Karpas-422 (cell line): ENCODE results near the gene CD27. TPM values are rescaled to one million over a fixed set of nuclear protein-coding genes. Genes with fewer than 3 reads are reported as not detected.

Experiments
- DNase-seq: peaks from one replicate; pipeline ENCODE4 v3.0.0-alpha.2; 2015
- H2AFZ ChIP-seq: fragments of 200-600 bp; sonication (generic); 2 replicates; pipeline ENCODE4 v1.6.1; 2014; ENCODE audit warnings: antibody characterized with exemption, low read length, mixed read lengths
- H3K27ac ChIP-seq: fragments of 200-600 bp; sonication (generic); 2 replicates; pipeline ENCODE4 v1.5.1; 2014; ENCODE audit warnings: mild to moderate bottlenecking, low read length, moderate library complexity
- H3K27me3 ChIP-seq: fragments of 200-600 bp; sonication (generic); 2 replicates; pipeline ENCODE4 v1.6.1; 2014; ENCODE audit warnings: low read length, mixed read lengths
- H3K36me3 ChIP-seq: fragments of 200-600 bp; sonication (generic); 2 replicates; pipeline ENCODE4 v1.6.1; 2014; ENCODE audit warnings: low read length, mixed read lengths; ENCODE audit not compliant: insufficient read depth
- H3K4me1 ChIP-seq: fragments of 200-600 bp; sonication (generic); 2 replicates; pipeline ENCODE4 v1.6.1; 2014; ENCODE audit warnings: mild to moderate bottlenecking, low read length, mixed read lengths
- H3K4me2 ChIP-seq: fragments of 200-600 bp; sonication (generic); 2 replicates; pipeline ENCODE4 v1.6.1; 2014; ENCODE audit warnings: low read length, low read depth, mild to moderate bottlenecking; ENCODE audit not compliant: poor library complexity, severe bottlenecking
- H3K4me3 ChIP-seq: fragments of 200-600 bp; sonication (generic); 2 replicates; pipeline ENCODE4 v1.5.1; 2014; ENCODE audit warnings: mild to moderate bottlenecking, antibody characterized with exemption, low read length, mixed read lengths
- H3K79me2 ChIP-seq: fragments of 200-600 bp; sonication (generic); 2 replicates; pipeline ENCODE4 v1.6.1; 2014; ENCODE audit warnings: mild to moderate bottlenecking, low read length, mixed read lengths
- H3K9ac ChIP-seq: fragments of 200-600 bp; sonication (generic); 2 replicates; pipeline ENCODE4 v1.6.0; 2014; ENCODE audit warnings: low read length
- H3K9me2 ChIP-seq: fragments of 200-600 bp; sonication (generic), shearing (Covaris generic); replicated peaks from 2 replicates; pipeline ENCODE4 v1.6.0; 2014; ENCODE audit warnings: mild to moderate bottlenecking, low read length, moderate library complexity; ENCODE audit not compliant: insufficient read depth
- H3K9me3 ChIP-seq: fragments of 300-700, 200-600 bp; sonication (generic); 2 replicates; pipeline ENCODE4 v1.6.1; 2014; ENCODE audit warnings: low read length, mixed read lengths
- H4K20me1 ChIP-seq: fragments of 200-600 bp; sonication (generic); 2 replicates; pipeline ENCODE4 v1.6.1; 2014; ENCODE audit warnings: mild to moderate bottlenecking, antibody characterized with exemption, low read length, low read depth; ENCODE audit not compliant: insufficient read depth
- total RNA-seq: library from RNA; depleted of rRNA; stranded (reverse); fragments of >200 nt; shearing (Covaris generic); gene quantifications from 2 replicates; pipeline ENCODE4 v1.2.3, GENCODE V29; 2014; ENCODE audit warnings: low replicate concordance

Gene CD27
- total RNA-seq, 1 experiment from 2014 or later: 155 TPM

GRCh38 chr12:6438345-6438744 is 6.4 kb upstream of the CD27 start:
- Histone ChIP-seq H3K79me2 (no peaks in the 10 kb centered on the region), H4K20me1 (no peaks in the 10 kb centered on the region), H3K9ac (no peak overlapping the region), H3K9me3 (no peaks in the 10 kb centered on the region), H3K4me2 (no peak overlapping the region), H3K4me3 (no peak overlapping the region), H3K9me2 (no peaks in the 10 kb centered on the region), H3K4me1 (peaks cover 77% of the 10 kb centered on the region), H3K27me3 (no peaks in the 10 kb centered on the region), H3K27ac (peak overlapping the region; percentile 100), H3K36me3 (no peaks in the 10 kb centered on the region), H2AFZ (no peak overlapping the region)
- no peak for DNase-seq

- Histone ChIP-seq H3K9me3 (no peaks in the 10 kb centered on the region), H4K20me1 (no peaks in the 10 kb centered on the region), H3K79me2 (peaks cover 7% of the 10 kb centered on the region; the same call in 1 of the 2 replicates), H2AFZ (no peak overlapping the region), H3K4me1 (peaks cover 77% of the 10 kb centered on the region), H3K4me3 (no peak overlapping the region), H3K27ac (peak overlapping the region; percentile 100), H3K9me2 (no peaks in the 10 kb centered on the region), H3K9ac (no peak overlapping the region), H3K27me3 (no peaks in the 10 kb centered on the region), H3K36me3 (no peaks in the 10 kb centered on the region), H3K4me2 (no peak overlapping the region)
- DNase-seq: no peak
Measured at GRCh38 chr12:6440391-6440790, 4.4 kb upstream of the CD27 start.

GRCh38 chr12:6442836-6443235 is 1.9 kb upstream of the CD27 start:
- H3K36me3 ChIP-seq: peaks cover 2% of the 10 kb centered on the region; the same call in 1 of the 2 replicates
- H3K4me3 ChIP-seq: peak overlapping the region; percentile 77
- peak overlapping the region; percentile 100 for H3K9ac ChIP-seq
- no peaks in the 10 kb centered on the region for H3K9me2 ChIP-seq
- H3K9me3 ChIP-seq: no peaks in the 10 kb centered on the region
- peak overlapping the region; percentile 100 for H3K27ac ChIP-seq
- H3K4me2 ChIP-seq: peak overlapping the region; percentile 88
- peaks cover 11% of the 10 kb centered on the region for H3K79me2 ChIP-seq
- no peaks in the 10 kb centered on the region for H3K27me3 ChIP-seq
- H3K4me1 ChIP-seq: peaks cover 82% of the 10 kb centered on the region
- no peak for DNase-seq
- no peaks in the 10 kb centered on the region for H4K20me1 ChIP-seq
- no peak overlapping the region for H2AFZ ChIP-seq

- no peak overlapping the region for H2AFZ ChIP-seq
- H4K20me1 ChIP-seq: no peaks in the 10 kb centered on the region
- H3K27ac ChIP-seq: peak overlapping the region; percentile 100
- peaks cover 15% of the 10 kb centered on the region for H3K79me2 ChIP-seq
- no peaks in the 10 kb centered on the region for H3K27me3 ChIP-seq
- H3K4me3 ChIP-seq: peak overlapping the region; percentile 77
- H3K4me2 ChIP-seq: peak overlapping the region; percentile 88
- peak overlapping the region; percentile 100 for H3K9ac ChIP-seq
- peak; percentile 93 for DNase-seq
- no peaks in the 10 kb centered on the region for H3K9me2 ChIP-seq
- H3K36me3 ChIP-seq: peaks cover 6% of the 10 kb centered on the region; the same call in 1 of the 2 replicates
- H3K9me3 ChIP-seq: no peaks in the 10 kb centered on the region
- peaks cover 82% of the 10 kb centered on the region for H3K4me1 ChIP-seq
Measured at GRCh38 chr12:6443361-6443983, 1.3 kb upstream of the CD27 start.

GRCh38 chr12:6444031-6444430 is 724 bp upstream of the CD27 start:
- H3K9me2 ChIP-seq: no peaks in the 10 kb centered on the region
- H3K79me2 ChIP-seq: peaks cover 15% of the 10 kb centered on the region
- peaks cover 6% of the 10 kb centered on the region; the same call in 1 of the 2 replicates for H3K36me3 ChIP-seq
- H3K9ac ChIP-seq: peak overlapping the region; percentile 100
- no peaks in the 10 kb centered on the region for H3K9me3 ChIP-seq
- peak overlapping the region; percentile 77 for H3K4me3 ChIP-seq
- H3K27me3 ChIP-seq: no peaks in the 10 kb centered on the region
- H3K4me1 ChIP-seq: peaks cover 76% of the 10 kb centered on the region
- peak overlapping the region; percentile 88 for H3K4me2 ChIP-seq
- H2AFZ ChIP-seq: no peak overlapping the region
- no peaks in the 10 kb centered on the region for H4K20me1 ChIP-seq
- peak overlapping the region; percentile 100 for H3K27ac ChIP-seq
- peak; percentile 86 for DNase-seq

- Histone ChIP-seq H3K9me3 (no peaks in the 10 kb centered on the region), H3K79me2 (peaks cover 9% of the 10 kb centered on the region), H3K4me1 (peaks cover 68% of the 10 kb centered on the region), H4K20me1 (no peaks in the 10 kb centered on the region), H3K4me2 (peak overlapping the region; percentile 96), H3K36me3 (peaks cover 6% of the 10 kb centered on the region; the same call in 1 of the 2 replicates), H3K27me3 (no peaks in the 10 kb centered on the region), H3K4me3 (peak overlapping the region; percentile 68), H3K9me2 (no peaks in the 10 kb centered on the region), H3K9ac (peak overlapping the region; percentile 95), H2AFZ (no peak overlapping the region), H3K27ac (peak overlapping the region; percentile 100)
- peak; percentile 46 for DNase-seq
Measured at GRCh38 chr12:6450091-6450868, 5.5 kb downstream of the CD27 start.

- Histone ChIP-seq H3K9me2 (no peaks in the 10 kb centered on the region), H3K27me3 (no peaks in the 10 kb centered on the region), H3K9me3 (no peaks in the 10 kb centered on the region), H4K20me1 (no peaks in the 10 kb centered on the region), H2AFZ (no peak overlapping the region), H3K4me3 (peak overlapping the region; percentile 68), H3K36me3 (peaks cover 6% of the 10 kb centered on the region; the same call in 1 of the 2 replicates), H3K4me1 (peaks cover 62% of the 10 kb centered on the region), H3K4me2 (peak overlapping the region; percentile 96), H3K9ac (peak overlapping the region; percentile 95), H3K27ac (peak overlapping the region; percentile 100), H3K79me2 (peaks cover 5% of the 10 kb centered on the region)
- peak; percentile 70 for DNase-seq
Measured at GRCh38 chr12:6450869-6451347, 6.2 kb downstream of the CD27 start.
